ENCODE data around the gene NFIB.

NFIB gene

GRCh38 chr9:14159440-14160216, 154.3 kb downstream of the NFIB start:
- DNase-seq (ENCODE audit: extremely low read depth in 1 of 2, low read depth in 1 of 2) = no peak

- no peak for DNase-seq (ENCODE audit: extremely low read depth in 1 of 2, low read depth in 1 of 2)
These were observed 155.0 kb downstream of the NFIB start for GRCh38 chr9:14158916-14159315.

DNA sequence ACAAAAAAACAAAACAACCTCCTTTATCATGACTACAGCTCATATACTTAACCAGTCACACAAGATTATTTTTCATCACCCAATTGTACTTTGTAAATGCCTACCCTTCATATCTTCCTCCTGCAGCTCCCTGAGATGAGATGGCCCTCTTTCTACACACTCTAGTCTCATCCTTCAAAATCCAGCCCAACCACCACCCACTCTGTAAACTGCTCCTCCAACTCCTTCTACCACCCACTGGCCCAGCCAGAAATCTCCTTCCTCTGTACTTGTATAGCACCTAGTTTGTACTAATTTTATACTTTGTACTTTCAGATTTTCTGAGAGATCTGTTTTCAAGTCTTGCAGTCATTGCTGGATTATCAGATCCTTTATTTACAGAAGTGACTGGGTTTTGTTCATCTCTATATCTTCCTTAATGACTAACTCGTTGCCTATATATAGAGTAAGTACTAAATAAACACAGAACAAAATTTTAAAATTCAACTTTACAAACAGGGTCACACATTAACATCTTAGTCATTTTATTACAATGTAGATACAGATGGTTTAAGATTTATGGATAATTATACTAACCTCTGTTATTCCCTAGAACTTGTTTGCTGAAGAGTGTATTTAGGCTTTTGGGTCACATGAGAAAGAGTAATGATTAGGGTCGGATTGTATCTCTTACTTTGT, 155.7 kb downstream of the NFIB start:
- DNase-seq (ENCODE audit: extremely low read depth in 1 of 2, low read depth in 1 of 2) = no peak

DNA sequence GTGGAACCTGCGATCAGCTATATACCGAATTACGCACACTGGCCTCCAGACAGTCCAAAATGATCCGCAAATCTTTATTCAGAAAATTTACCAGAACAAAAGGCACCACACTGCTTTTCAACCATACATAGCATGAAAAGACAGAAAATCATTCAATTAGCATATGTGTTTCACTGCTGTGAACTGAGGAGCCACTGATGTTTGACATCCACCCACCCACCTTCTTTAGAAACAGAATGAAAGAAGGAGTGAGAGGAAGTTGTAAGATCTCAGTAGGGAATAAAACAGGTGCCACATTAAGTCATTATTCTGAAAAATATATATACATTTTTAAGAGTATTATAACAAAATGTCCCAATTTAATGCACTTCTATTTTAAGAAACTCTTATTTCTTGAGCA, 156.8 kb downstream of the NFIB start:
- no peak for DNase-seq (ENCODE audit: extremely low read depth in 1 of 2, low read depth in 1 of 2)

DNA sequence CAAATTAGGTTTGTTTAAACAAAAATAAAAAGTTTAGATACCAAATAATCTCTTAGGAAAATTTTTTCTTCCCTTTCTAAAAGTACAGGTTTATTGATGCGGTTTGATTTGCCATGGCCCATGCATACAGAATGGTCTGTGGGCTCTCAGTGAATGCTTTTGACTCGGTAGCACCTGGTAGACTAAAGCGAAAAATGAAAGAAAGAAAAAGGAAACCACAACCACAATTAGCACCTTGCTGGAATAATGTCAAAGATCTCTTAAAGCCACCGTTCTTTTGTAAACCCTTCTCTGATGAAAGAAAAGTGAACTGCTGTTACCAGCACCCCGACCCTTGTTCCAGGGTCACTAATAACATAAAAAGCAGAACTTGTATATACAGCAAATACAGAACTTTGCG, 157.9 kb downstream of the NFIB start:
- DNase-seq (ENCODE audit: extremely low read depth in 1 of 2, low read depth in 1 of 2) = no peak

DNA sequence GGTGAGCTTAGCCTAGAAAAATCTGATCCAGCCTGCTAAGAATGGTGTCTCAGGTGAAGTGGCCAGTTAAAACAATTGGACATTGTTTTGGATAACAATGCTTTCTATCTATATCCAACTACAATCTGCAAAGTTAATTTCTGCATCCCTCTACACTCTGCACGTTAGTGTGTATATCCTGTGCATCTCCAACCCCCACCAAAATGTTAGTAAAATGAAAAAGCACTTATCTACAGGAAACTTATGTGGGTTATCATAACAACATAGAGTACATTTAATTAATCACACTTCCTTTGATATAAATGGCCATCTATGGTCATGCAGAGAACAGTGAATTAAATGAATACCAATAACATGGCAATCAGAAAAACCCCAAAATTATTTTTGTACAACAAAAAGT, 158.7 kb downstream of the NFIB start:
- DNase-seq (ENCODE audit: extremely low read depth in 1 of 2, low read depth in 1 of 2) = no peak

GRCh38 chr9:14153310-14153720, 160.6 kb downstream of the NFIB start:
- DNase-seq (ENCODE audit: extremely low read depth in 1 of 2, low read depth in 1 of 2) = no peak

DNA sequence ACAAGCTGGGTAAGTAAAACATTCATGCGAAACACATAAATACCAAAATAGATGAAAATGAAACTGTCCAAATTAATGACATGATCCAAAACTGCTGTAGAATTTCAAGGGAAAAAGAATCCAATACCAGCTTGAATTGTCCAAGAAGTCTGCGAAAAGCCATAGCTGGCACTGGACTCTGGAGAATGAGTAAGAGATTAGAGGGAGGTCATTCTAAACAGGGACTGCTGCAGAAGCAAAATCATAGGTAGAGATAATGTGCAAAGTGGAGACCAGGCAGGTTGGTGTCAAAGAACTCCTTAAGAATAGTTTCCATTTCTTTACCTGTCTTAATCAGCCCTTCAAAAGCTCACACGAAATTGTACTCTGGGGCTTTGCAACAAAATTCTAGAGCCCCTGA, 162.5 kb downstream of the NFIB start:
- DNase-seq (ENCODE audit: extremely low read depth in 1 of 2, low read depth in 1 of 2) = no peak

DNA sequence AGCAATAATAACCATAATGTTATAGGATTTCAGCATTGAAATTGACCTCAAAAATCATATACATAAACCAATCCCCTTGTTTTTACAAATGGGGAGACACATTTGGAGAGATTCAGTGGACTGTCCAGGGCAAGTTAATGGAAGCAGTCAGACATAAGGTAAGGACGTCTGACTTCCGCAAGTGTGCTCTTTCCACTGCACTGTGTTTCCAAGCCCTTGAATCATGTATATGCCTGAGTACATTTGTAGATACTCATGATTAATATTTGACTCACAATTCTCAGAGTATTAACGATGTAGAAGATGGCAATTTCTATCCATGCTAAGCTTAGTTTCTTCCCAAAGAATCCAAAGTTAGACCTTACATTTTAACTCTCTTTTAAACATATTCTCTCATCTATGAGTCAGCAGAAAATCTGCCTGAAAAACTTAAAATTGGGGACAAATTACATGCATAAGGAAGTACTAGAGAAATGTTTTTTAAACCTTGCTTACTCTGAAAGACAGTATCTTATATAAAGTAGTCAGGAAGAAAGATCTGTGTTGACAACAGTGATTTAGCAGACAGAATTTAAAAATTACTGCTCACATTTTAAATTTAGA, 165.3 kb downstream of the NFIB start:
- no peak for DNase-seq (ENCODE audit: extremely low read depth in 1 of 2, low read depth in 1 of 2)

DNA sequence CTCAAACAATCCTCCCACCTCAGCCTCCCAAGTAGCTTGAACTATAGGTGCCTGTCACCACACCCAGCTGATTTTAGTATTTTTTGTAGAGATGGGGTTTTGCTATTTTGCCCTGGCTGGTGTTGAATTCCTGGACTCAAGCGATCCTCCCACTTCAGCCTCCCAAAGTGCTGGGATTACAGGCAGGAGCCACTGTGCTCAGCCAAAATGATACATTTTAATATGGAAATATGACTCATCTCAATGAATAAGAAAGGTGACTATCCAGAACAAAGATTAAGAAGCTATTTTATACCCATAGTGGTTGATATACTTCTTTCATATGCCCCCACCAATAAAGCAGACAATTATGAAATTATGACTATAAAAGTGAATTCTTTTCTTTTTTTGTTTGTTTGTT, 166.2 kb downstream of the NFIB start:
- DNase-seq (ENCODE audit: extremely low read depth in 1 of 2, low read depth in 1 of 2) = no peak

- no peak for DNase-seq (ENCODE audit: extremely low read depth in 1 of 2, low read depth in 1 of 2)
These were observed 167.6 kb downstream of the NFIB start for GRCh38 chr9:14146201-14146874.

- DNase-seq (ENCODE audit: extremely low read depth in 1 of 2, low read depth in 1 of 2) = no peak
These were observed 169.7 kb downstream of the NFIB start for GRCh38 chr9:14144215-14144614.

GRCh38 chr9:14141699-14142098, 172.2 kb downstream of the NFIB start:
- DNase-seq (ENCODE audit: extremely low read depth in 1 of 2, low read depth in 1 of 2) = no peak

GRCh38 chr9:14140096-14140697, 173.7 kb downstream of the NFIB start:
- DNase-seq (ENCODE audit: extremely low read depth in 1 of 2, low read depth in 1 of 2) = no peak

DNA sequence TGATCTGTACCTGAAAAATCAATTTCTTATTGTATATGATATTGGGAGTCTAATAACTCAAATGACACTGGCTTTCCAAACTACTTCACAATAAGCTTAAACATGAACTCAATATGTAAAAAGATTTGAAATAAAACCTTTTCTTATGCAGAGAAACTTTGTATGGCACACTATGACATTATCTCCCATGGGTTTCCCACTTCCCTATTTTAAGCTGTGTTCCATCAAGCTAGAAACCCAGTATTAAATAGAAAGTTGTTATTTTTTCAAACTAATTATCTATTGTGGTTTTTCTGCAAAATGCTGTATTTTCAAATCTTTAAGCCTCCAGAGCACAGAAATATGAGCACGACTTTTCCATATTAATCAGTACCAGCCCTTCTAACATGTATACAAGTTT, 174.7 kb downstream of the NFIB start:
- DNase-seq (ENCODE audit: extremely low read depth in 1 of 2, low read depth in 1 of 2) = no peak

DNA sequence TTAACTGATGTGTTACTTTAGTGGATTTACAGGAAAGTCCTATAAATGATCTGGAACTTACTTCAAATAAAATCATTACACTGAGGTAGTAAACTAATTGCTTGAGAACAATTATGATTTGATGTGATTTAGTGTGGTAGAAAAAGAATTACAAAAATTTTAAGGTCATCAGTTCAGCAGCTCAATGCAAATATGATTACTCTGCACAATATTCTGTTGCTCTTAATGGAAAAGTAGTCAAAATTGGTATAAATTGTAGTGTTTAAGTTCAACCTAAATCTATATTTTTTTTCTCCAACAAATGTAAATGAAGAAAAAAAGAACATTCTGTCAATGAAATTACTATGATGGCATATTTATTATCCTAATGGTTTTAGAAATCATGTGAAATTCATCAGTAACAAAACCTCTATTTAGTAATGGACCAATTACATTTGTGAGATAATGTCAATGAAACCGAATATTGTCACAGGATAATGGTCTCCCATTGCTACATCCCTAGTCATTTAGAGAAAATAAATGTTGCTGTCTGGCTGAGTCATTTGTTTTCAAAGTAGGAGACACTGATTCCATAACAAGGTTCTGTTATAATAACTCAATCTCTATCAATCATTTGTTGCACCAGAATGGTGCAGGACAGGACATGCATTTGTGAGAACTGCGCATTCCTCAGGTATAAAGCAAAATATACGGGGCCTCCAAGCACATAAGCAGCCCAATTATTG, 177.1 kb downstream of the NFIB start:
- DNase-seq (ENCODE audit: extremely low read depth in 1 of 2, low read depth in 1 of 2) = no peak

GRCh38 chr9:14136047-14136635, 177.8 kb downstream of the NFIB start:
- DNase-seq (ENCODE audit: extremely low read depth in 1 of 2, low read depth in 1 of 2) = no peak

GRCh38 chr9:14135421-14135820, 178.5 kb downstream of the NFIB start:
- no peak for DNase-seq (ENCODE audit: extremely low read depth in 1 of 2, low read depth in 1 of 2)

DNA sequence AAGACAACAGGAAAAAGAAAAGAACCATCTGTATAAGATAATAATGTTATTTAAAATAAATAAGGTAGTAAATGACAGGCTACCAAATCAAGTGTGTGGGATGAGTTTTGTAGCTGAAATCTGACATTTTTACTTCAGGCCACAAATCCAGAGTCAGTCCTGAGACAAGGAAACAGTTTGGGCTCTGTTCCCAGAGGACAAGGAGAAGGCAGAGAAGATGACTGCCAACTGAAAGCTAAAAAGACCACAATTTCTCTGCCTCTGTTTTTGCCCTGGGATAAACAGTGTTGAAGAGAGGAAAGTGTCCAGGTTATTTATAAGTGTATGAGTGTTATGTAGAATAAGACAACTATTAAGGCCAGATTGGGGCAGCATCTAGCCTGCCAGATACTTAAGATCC, 180.5 kb downstream of the NFIB start:
- no peak for DNase-seq (ENCODE audit: extremely low read depth in 1 of 2, low read depth in 1 of 2)

- no peak for DNase-seq (ENCODE audit: extremely low read depth in 1 of 2, low read depth in 1 of 2)
These were observed 181.2 kb downstream of the NFIB start for GRCh38 chr9:14132775-14133174.
